Measurements from ENCODE around the gene IGFBP6.
"Not testable (repeated sequence)": the region's sequence is repeated elsewhere in the genome, so short reads cannot be mapped to it uniquely, and the experiment has no call there.

Gene IGFBP6

GRCh38 chr12:53071591-53072551, 25.6 kb upstream of the IGFBP6 start:
- no peak for DNase-seq

- no peak for DNase-seq
These were observed 23.6 kb upstream of the IGFBP6 start for GRCh38 chr12:53073881-53074280.

- DNase-seq = no peak
These were observed 23.0 kb upstream of the IGFBP6 start for GRCh38 chr12:53074283-53074998.

GRCh38 chr12:53074999-53075370, 22.5 kb upstream of the IGFBP6 start:
- no peak for DNase-seq

DNA sequence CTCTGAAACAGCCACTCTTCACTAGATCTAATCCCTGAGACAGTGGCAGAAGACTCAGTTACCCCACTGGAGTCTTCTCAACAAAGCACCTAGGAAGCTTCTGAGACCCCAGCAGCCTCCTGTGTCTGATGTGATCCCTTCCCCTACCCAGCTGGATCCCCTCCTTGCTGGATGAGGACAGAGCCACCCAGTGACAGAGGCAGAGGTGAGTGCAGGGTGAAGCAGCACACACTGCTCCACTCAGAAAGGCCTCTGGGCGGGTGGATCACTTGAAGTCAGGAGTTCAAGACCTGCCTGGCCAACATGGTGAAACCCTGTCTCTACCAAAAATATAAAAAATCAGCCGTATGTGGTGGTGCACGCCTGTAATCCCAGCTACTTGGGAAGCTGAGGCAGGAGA, 21.0 kb upstream of the IGFBP6 start:
- no peak for DNase-seq

- DNase-seq = no peak
These were observed 20.4 kb upstream of the IGFBP6 start for GRCh38 chr12:53077030-53077429.

DNA sequence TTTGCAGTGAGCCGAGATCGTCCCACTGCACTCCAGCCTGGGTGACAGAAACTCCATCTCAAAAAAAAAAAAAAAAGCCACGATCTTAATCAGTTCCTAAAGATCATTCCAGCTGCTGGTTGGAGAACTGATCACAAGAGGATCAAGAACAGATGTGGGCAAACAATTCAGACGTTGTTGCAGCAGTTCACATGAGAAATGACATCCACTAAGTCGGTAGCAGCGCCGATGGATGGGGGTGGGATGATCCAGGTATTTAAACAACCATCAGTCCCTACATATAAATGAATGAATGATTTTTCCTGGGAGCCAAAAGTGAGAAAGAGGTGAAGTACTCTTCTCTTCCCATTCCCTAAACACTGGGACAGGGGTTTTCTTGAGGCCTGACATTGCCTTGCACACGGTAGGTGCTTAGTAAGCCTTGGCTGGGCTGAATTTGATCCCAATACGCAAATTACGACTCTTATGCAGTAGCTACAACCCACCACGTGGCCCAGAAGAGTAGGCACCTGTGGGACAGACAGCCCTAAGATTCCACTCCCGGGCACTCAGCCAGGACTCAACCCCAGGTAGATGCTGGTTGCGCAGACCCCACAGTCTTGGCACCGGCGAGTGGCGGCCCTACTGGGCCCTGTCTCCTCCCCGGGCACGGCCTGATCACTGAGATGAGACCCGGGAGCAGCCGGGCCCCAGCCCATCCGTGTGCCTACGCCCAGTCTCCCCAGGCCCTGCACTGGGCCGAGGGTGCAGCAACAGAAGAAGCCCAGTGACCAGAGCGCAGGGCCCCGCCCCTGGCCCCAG, 18.8 kb upstream of the IGFBP6 start:
- peak; percentile 90 for DNase-seq

DNA sequence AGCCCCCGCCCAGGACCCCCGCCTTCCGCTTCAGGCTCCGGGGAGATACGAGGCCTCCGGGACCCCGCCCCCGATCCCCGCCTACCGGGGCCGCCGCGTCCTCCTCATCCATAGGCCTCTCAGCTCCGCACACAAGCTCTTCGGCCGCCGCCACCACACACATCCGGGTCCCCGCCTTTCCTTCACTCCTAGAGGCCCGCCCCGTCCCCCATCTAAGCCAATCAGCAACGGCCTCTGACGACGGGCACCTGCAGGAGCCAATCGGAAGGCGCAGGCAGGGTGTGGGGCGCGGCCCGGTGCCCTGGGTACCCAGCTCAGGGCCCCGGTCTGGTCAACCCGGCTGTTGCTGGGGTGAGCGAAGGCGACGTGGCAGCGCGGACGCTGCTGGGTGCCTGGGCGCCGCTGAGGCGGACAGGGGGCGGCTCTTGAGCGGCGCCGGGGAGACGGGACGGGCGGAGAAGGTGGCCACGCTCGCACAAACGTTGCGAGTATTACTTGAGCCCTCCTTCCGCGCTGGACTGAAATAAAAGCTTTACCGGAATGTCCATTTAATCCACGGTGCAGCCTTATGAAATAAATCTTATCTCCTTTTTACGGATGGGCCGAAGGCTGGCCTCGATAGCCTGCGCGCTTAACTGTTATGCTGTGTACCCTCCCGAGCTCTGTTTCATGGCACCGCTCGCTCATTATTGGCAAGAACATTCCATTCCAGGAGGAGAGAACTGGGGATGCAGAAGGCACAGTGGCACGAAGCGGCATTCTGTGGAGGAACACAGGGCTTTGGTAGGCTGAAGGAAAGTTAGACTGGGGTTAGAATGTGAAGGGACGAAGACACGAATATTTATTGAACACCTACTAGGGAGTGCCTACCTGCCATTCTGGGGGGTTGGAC, 18.0 kb upstream of the IGFBP6 start, which contains the start of gene SPRYD3:
SPRYD3 (minus strand) TSS at position 165 of the 892 bp plus-strand sequence; CDS start at position 108, 57 bp downstream.
- peak; percentile 97 for DNase-seq

DNA sequence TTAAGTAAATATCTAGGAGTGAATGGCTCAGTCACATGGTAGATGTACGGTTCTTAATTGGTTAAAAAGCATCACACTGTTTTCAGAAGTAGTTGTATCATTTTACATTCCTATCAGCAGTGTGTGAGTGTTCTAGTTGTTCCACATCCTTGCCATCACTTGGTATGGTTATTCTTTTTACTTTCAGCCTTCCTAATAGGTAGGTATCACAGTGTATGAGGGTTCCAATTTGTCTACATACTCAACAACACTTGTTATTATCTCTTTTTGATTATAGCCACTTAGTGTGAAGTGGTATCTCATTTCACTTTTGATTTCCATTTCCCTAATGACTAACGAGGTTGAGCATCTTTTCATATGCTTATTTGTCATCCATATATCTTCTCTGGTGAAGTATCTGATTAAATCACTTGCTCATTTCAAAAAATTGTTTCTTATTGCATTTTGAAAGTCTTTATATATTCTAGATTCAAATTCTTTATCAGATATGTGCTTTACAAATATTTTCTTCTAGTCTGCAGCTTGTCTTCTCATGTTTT, 14.8 kb upstream of the IGFBP6 start:
- no peak for DNase-seq

DNA sequence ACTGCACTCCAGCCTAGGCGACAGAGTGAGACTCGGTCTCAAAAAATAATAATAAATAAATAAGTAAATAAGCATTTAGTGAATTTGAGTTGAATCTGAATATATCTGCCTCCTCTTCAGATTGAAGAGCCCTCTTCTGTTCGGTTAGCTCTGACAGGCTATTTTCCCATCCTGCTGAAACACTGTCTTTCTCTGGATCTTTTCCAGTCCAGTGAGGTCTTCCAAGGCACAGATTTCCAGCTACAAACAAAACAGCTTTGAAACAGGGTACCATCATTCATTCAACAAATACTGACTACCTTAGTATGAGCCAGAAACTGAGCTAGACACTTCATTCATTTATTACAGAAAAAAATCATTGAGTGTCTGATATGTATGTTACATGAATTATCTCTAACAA, 11.1 kb upstream of the IGFBP6 start:
- DNase-seq = no peak

GRCh38 chr12:53090105-53090504, 7.4 kb upstream of the IGFBP6 start:
- no peak for DNase-seq

DNA sequence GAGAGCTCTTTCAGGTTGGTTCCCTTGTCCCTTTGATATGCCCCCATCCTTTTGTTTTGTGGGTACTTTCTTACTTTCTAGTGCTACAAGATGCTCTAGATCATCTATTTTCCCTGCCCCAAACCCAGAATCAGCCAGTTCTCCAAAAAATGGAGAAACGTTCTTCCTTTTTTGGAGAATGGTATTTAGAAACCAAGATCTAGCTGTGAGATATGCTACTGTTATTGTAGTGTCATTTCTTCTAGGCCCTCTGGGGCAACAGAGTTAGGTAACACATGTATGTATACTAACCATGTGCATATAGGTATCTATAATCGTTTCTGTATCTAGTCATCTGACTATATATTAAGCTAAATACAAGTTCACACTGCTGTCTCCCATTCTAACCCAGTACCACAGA, 6.9 kb upstream of the IGFBP6 start:
- DNase-seq = no peak

DNA sequence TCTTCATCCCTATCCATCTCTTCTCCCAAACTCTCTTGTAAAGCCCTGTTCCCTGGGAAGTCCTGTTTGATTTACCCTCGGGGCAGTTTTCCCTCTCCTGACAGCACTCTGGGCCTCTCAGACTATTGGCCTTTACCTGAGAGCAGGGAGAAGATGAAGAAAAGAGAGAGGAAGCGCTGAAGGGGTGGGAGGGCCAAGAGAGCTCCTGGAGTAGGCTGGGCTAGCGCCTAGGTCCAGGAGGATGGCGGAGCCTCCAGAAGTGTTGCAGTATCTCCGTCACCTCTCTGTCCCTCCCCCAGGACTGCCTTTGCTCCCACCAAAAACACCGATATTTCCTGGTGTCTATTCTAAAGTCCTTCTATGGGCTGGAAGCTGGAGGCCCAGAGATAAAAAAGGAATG, 5.7 kb upstream of the IGFBP6 start:
- no peak for DNase-seq

GRCh38 chr12:53093777-53094393, 3.6 kb upstream of the IGFBP6 start:
- DNase-seq = no peak

DNA sequence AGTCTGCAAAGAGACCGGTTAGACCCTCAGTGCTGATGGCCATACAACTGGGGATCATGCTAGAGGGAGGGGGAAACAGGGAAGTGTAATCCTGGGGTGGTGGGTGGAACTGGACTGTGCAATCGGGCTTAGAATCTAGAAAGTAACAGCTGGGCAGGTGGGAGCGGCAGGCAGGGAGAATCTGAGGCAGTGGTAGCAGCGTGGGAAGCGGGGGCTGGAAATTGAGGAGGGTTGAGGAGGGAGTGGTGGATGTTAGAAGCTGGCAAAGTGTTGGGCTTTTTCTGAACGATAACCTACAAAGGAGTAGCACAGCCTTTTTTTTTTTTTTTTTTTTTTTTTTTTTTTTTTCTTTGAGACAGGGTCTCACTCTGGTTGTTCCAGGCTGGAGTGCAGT, 3.1 kb upstream of the IGFBP6 start:
- DNase-seq = no peak

- not testable (repeated sequence) for DNase-seq
These were observed 2.5 kb upstream of the IGFBP6 start for GRCh38 chr12:53094796-53095595.

- DNase-seq = not testable (repeated sequence)
These were observed 1.9 kb upstream of the IGFBP6 start for GRCh38 chr12:53095596-53095895.

- DNase-seq = no peak
These were observed 1.3 kb upstream of the IGFBP6 start for GRCh38 chr12:53096089-53096741.

GRCh38 chr12:53096759-53097158, 708 bp upstream of the IGFBP6 start:
- no peak for DNase-seq

GRCh38 chr12:53097207-53097563, 282 bp upstream of the IGFBP6 start:
- DNase-seq = no peak
